Measurements from ENCODE around the gene EDIL3. TPM values are rescaled to one million over a fixed set of nuclear protein-coding genes. Genes with fewer than 3 reads are reported as not detected.

Gene EDIL3
- total RNA-seq, 4 donors from 2014 or later: 9.6 to 16.0 (median 11.1) TPM

DNA sequence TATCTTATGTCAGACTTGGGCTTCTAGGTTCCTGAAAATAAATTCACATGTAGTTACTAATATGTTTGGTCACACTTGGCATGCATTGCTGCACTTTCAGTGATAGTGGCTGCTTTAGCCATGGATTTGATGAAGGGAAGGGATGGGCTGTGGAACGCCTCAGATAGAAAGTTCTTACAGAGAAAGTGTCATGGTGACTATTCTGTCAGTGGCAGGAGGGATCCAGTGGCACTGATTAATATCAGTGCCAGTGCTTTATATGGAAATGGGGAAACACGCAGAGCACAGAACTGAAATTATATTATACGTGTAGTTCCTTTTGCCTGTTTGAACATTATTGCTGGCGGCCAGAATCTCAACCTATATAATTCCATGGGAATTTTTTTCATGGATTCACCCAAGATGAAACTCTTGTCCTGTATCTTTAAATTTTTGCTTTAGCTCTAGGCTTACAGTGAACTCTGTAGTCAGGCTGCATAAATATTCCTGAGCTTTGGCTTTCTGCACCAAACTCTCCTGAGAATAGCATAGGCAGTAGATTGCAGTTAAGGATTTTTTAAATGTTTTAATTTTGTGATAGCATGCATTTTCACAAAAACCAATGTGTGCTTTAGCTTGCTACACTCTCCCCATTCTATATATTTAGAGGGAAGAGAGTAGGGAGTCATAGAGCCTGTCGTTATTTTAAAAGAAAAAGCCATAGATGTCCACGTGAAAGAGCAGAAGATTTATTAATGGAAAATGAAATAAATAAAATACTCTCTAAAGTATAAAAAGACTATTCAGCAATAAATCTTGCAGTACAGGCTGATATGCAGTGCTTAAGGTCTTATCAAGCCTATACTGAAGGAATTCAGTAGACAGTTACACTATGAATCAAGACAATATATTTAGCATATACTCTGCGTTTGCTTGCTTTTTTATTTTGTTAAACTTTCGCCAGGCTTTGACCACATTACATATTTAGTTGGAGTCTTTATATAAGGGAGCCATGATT, 98.7 kb downstream of the EDIL3 start:
- TF ChIP-seq, protein P1, sequence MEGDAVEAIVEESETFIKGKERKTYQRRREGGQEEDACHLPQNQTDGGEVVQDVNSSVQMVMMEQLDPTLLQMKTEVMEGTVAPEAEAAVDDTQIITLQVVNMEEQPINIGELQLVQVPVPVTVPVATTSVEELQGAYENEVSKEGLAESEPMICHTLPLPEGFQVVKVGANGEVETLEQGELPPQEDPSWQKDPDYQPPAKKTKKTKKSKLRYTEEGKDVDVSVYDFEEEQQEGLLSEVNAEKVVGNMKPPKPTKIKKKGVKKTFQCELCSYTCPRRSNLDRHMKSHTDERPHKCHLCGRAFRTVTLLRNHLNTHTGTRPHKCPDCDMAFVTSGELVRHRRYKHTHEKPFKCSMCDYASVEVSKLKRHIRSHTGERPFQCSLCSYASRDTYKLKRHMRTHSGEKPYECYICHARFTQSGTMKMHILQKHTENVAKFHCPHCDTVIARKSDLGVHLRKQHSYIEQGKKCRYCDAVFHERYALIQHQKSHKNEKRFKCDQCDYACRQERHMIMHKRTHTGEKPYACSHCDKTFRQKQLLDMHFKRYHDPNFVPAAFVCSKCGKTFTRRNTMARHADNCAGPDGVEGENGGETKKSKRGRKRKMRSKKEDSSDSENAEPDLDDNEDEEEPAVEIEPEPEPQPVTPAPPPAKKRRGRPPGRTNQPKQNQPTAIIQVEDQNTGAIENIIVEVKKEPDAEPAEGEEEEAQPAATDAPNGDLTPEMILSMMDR (IDR thresholded peaks at IDR 0.05; ENCODE audit: low read depth): no peak

DNA sequence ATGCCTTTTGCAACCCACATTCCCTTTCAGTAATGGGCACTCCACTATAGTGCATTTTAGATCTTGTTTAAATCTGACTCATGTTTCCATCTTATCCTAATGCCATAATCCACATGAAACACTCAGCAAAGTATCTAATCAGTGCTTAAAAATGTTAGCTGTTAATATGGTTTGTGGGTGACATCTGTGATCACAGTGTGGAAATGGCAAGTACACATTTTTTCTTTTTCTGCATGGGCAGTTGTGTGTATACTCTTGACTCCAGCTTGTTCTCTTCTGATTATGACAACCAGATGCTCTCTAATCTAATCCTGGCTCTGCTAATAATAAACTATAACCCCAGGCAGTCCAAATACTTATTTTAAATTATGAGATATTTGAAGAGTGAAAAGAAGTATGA, 103.3 kb downstream of the EDIL3 start:
- TF ChIP-seq, protein P1 (IDR thresholded peaks at IDR 0.05; ENCODE audit: low read depth): no peak

DNA sequence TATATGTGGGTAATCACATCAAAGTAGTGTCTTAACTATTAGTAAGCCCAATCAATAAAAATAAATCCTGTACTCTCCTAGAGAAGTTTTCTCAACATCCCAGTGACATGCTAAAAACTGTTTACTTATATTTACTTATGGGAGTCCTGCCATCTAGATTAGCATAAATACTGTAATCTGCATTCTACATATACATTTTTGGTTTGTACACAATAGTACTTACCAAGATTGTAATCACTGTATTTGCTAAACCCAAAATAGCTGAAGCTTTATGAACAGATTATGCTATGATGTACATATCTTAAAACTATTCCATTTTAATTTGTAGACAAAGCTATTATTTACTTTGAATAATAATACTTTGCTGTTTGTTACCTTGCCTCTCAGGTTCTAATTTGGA, 105.4 kb downstream of the EDIL3 start:
- TF ChIP-seq, protein P1 (IDR thresholded peaks at IDR 0.05; ENCODE audit: low read depth): no peak

DNA sequence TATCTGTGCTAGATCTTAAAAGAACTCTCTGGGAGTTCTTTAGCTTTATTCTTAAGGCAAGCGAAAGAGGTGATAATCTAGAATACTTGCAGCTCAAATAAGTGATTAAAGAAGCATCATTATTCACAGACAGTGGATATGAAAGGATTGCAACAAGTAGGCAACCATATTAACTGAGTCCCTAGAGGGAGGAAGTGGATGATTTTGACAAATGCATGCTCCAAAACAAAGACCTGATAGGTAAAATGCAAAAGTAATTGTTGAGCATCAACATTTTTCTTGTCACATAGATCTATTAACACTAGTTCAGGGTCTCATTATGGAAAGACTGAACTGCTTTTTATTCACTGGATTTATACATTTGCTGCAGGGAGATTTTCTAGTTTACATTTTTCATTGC, 109.1 kb downstream of the EDIL3 start:
- TF ChIP-seq, protein P1 (IDR thresholded peaks at IDR 0.05; ENCODE audit: low read depth): no peak

DNA sequence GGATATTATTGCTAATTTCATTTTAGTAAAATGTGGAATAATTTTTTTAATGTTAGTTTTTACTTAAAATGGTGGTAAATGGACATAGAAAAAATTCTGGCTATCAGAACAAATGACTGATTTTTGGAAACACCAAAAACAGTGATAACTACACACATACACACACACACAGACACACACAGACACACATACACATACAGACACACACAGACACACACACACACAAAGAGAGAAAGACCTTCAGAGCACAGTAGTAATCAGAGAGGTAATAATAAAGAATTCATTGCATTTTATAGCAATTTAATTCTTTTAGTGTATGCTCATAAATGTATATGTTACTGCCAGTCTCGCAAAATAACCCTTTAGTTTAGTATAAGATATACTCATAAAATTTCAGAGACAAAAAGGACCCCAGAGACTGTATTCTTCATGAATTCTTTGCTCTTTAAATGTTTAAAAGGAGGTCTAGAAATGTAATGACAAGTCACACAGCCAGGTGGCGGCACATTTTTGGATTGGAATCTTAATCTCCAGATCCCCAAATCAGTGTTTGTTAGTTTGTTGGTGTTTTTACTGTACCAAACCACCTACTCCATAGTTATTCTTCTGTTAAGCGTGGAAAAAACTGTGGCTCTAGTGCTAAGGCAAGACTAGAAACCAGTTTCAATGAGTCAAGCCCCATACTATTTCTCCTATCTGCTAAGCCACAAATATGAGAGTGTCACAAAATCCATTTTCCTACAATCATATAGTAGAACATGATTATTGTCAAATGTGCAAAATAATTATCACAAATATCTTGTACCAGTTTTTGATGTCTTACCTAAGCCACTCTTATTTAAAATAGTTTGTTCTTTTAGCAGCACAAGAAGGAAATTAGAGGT, 109.9 kb downstream of the EDIL3 start:
- TF ChIP-seq, protein P1 (IDR thresholded peaks at IDR 0.05; ENCODE audit: low read depth): no peak

DNA sequence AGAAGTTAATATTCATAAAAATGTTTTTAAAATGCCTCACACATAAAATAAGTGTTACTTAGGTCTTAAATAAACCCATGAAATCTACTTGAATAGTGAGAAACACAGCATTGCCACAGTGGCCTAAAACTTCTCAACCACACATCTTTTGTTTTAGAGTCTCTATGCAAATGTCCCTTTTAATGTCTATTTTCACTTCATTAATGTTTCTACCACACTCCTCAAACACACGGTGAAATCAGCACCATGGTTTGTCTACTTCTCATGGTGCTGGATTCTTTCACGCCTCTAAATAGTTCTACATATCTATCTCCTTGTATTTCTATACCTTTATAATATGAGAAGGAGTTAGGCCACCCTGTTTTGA, 111.2 kb downstream of the EDIL3 start:
- TF ChIP-seq, protein P1 (IDR thresholded peaks at IDR 0.05; ENCODE audit: low read depth): no peak

Data from subcutaneous adipose tissue (tissue), 4 donors.